Suprapubic skin (tissue), 4 donors: ENCODE measurements around the gene AMT.
"Not testable (repeated sequence)": the region's sequence is repeated elsewhere in the genome, so short reads cannot be mapped to it uniquely, and the experiment has no call there.

Source experiments
- EP300 ChIP-seq: sonication (generic); formaldehyde crosslinking; IDR thresholded peaks from one replicate; pipeline ENCODE4 v1.6.1; 2017; ENCODE audit warnings: antibody characterized with exemption
- POLR2A ChIP-seq, 2 donors: fragments of 450-650 bp; IDR thresholded peaks; one replicate each; pipeline ENCODE4 v1.6.1; 2017; ENCODE audit warnings: antibody characterized with exemption in 2 of 2, mild to moderate bottlenecking in 2 of 2, moderate library complexity in 2 of 2
- POLR2AphosphoS5 ChIP-seq, 3 donors: sonication (generic); formaldehyde crosslinking; IDR thresholded peaks; one replicate each; pipeline ENCODE4 v1.6.1; 2017; ENCODE audit warnings: antibody characterized with exemption in 3 of 3

- not testable (repeated sequence) for TF ChIP-seq POLR2AphosphoS5 (IDR thresholded peaks at IDR 0.05); EP300; POLR2A (IDR thresholded peaks at IDR 0.05)
Measured at GRCh38 chr3:49391310-49391709, 31.0 kb downstream of the AMT start.
